Activated CD4-positive, alpha-beta T cell treated with anti-CD3 and anti-CD28 coated beads for 1 hour (primary cell): ENCODE results near the gene CEACAM3.
A peak's percentile ranks its signal among the peaks of the same experiment; 100 is the strongest.
"Not testable (repeated sequence)": the region's sequence is repeated elsewhere in the genome, so short reads cannot be mapped to it uniquely, and the experiment has no call there.

Source experiments
- DNase-seq: peaks from one replicate; pipeline ENCODE4 v3.0.0-alpha.2; 2020

CEACAM3 gene

DNA sequence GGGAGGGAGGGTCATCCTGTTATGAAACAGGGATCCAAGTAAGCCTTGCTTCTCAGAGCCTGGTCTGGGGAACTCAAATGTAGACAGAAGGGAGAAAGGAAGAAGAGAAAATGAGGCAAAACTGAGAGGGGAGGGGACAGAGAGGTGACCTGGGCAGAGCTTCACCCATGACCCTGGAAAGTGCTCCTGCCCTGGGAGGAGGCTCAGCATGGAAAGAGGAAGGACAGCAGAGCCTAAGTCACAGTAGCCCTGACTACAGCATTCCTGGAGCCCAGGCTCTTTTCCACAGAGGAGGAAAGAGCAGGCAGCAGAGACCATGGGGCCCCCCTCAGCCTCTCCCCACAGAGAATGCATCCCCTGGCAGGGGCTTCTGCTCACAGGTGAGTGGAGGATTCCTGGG is at the start of gene CEACAM3:
Gene CEACAM3, plus strand, starts transcription at position 226 of the 400 bp plus-strand sequence. Its CDS starts 91 bp downstream, at position 317.
- DNase-seq, result no peak

DNA sequence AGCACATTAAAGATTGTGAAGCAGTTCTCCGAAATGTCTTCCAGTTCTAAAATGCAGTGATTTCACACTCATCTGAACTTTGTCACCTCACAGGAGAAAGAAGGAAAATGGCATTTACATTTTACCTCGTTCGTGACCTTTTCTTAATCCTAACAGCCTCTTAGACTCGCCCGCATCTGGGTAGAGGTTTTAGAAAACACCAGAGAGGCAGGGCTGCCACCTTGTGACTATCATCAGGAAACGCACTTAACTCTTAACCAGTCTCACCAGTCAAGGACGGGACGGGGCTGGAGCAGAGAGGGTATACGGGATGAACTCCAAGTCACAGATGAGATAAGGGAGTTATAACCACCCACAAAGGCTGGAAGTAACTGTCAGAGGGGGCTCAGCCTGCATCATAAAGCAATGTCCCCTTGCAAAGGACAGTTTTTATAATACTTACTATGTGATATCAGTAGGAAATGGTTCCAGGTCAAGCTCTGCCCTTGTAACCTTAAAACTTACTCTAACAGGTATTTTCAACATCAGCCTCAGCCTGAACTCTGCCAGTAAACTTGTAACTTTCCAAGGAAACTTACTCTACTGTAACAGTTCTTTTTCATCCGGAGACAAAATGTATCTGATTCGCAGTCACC is 49.7 kb upstream of the CEACAM3 start:
- DNase-seq, result peak; percentile 20

DNA sequence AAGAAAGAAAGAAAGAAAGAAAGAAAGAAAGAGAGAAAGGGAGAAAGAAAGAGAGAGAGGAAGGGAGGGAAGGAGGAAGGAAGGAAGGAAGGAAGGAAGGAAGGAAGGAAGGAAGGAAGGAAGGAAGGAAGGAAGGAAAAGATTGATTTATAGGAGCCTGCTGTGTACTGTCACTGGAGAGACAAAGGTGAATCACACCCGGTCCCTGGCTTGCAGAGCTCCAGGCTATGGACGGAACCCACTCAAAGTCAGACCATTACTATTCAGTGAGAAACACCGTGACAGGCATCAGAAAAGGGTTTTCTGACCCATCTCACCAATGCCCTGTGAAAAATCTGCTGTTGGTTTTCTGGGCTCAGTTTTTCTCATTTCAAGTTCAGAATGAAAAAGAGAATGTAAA is 48.4 kb upstream of the CEACAM3 start:
- no peak for DNase-seq

DNA sequence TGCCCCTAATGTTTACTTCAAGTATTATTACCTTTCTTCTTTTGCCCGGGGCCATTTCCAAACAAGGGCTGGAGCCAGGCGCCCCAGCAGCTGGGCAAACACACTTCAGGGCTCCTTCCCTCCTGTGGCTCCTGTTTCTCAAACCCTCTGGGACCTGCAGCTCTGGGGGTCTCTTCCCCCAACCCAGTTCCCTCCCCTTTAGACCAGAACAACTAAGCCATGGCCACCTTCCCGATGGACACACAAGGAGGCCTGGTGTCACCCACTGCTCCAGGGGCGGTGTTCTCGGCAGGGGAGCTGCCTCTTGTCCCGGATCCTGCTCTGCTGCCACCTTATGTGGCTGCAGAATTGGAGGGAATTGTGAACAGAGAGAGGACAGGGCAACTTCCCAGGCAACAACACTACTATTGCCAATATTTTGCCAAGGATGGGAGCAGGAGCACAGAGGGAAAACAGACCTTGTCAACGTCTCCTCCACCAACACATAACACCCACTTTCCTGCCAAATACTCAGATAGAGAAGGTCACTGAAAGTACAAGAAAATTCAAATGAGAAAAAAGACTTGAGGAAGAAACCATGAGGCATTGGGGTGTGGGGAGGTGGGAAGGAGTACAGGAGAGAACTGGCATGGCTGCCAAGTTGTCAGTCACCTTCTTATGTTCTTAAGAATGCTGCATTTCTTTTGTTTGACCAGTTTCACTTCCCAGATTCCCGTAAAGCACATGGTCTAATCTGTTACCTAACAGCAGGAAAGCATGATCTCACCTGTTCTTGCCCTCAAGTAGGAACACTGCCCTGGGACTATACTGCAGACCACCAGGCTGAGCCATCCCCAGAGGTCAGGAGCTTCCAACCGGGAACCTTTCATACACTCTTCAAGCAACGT is 45.9 kb upstream of the CEACAM3 start:
- not testable (repeated sequence) for DNase-seq

DNA sequence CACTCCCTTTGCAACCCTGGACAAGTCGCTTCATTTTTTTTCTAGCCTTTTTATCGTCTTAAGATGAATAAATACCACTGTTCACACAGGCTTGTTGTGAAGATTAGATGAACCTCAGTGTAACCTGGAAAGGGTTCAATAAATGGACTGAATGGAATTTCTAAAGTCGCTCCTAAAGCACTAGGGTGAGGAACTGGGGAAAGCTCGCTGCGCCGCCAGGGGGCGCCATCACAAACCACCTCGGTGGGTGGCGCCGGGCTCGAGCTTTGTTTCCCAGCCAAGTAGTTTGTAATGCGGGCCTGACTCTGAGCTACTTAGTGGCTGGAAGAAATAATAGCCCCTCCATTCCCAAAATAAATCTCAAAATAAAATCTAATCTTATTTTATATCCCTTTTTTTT is 43.2 kb upstream of the CEACAM3 start:
- peak; percentile 64 for DNase-seq

DNA sequence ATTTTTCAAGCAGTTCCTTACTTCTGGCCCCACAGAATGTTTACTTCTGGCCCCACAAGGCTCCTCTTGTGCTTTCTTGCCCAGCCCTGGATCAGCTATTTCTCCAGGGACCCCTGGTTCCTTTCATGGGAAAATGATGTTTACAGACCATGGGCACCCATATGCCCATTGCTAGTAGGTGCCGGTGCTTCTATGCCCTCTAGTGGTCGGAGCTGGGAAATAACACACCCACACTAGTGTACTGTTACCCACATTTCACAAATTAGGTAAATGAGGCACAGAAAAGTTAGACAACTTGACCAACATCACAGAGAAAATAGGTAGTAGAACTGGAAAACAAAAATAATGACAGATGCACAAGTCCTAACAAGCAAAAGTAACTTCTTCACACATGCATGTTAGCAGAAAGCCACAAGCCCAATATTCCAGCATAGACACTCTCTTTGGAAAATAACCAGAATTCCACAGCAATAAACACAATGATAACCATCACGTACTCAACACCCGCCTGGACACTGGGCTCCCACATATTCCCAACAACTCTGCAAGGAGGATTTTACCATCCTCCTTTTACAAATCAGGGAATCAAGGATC is 42.4 kb upstream of the CEACAM3 start:
- DNase-seq, result peak; percentile 41

DNA sequence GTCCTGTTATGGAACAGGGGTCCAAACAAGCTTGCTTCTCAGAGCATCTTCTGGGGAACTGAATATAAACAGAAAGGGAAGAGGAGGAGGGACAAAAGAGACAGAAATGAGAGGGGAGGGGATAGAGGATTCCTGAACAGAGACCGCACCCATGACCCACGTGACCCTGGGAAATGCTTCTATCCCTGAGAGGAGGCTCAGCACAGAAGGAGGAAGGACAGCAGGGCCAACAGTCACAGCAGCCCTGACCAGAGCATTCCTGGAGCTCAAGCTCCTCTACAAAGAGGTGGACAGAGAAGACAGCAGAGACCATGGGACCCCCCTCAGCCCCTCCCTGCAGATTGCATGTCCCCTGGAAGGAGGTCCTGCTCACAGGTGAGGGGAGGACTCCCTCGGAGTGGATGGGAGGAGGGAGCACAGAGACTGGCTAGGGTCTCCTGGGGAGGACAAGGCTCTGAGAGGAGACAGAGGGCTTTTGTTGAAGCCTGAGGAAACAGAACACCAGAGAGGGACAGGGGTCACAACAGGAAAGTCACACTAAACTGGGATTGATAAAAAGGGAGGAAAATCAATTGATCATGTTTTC is 41.0 kb upstream of the CEACAM3 start, which contains the start of gene CEACAM6:
Gene CEACAM6, plus strand, starts transcription at position 203 of the 586 bp plus-strand sequence. Its CDS starts 109 bp downstream, at position 312.
- DNase-seq, result no peak

DNA sequence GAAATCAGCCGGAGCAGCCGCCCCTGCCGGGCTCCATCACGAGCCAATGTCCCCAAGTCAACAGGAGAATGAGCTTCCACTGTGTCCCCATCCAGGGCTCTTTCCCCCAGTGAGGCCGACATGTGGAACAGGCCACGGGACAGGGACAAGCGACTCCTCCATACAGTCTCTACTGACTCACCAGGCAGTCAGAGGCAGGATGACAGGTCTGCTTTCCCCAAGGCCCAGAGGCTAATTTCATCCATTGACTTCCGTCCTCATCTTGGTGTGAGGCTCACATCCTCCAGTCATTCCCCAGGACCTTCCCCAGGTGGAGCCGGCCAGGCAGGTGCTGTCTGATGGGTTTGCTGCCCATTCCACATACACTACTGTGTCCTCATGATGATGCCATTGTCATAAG is 37.5 kb upstream of the CEACAM3 start:
- DNase-seq, result no peak

DNA sequence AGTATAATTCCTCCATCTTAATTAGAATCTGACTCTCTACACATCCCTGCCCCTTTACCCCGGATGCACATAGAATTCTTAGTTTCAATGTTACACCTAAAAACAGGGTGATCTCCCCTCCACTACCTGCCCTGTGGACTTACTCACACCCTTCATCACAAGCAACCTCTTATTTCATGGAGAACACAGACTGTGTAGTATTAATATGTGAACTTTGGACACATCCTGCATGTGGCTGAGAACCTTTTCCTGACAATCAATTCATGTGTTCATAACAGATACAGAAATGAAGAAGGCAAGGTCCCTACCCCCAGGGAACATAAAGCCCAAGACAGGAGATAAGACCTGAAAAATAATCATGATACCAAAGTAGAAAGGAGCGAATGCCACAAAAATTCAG is 29.3 kb upstream of the CEACAM3 start:
- no peak for DNase-seq

DNA sequence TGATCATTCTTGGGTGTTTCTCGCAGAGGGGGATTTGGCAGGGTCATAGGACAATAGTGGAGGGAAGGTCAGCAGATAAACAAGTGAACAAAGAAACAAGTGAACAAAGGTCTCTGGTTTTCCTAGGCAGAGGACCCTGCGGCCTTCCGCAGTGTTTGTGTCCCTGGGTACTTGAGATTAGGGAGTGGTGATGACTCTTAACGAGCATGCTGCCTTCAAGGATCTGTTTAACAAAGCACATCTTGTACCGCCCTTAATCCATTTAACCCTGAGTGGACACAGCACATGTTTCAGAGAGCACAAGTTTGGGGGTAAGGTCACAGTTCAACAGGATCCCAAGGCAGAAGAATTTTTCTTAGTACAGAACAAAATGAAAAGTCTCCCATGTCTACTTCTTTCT is 28.3 kb upstream of the CEACAM3 start:
- DNase-seq, result not testable (repeated sequence)

DNA sequence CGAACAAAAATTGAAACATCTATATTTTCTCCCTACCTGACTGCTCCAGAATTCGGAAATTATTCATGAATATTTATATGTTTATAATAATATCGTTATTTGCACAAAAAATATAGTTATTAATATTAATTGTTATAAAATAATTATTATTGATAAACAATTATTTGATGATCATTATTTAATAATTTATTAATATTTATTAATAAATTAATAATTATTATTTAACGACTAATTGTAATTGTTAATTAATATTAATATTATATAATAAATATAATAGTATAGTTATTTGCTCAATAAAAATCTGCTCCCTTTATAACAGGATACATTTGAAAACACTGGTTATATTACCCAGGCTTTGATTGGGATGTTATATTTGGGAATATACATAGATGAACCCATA is 26.8 kb upstream of the CEACAM3 start:
- DNase-seq, result no peak

DNA sequence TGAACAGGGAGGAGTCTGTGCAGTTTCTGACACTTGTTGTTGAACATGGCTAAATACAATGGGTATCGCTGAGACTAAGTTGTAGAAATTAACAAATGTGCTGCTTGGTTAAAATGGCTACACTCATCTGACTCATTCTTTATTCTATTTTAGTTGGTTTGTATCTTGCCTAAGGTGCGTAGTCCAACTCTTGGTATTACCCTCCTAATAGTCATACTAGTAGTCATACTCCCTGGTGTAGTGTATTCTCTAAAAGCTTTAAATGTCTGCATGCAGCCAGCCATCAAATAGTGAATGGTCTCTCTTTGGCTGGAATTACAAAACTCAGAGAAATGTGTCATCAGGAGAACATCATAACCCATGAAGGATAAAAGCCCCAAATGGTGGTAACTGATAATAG is 25.0 kb upstream of the CEACAM3 start:
- DNase-seq, result no peak

DNA sequence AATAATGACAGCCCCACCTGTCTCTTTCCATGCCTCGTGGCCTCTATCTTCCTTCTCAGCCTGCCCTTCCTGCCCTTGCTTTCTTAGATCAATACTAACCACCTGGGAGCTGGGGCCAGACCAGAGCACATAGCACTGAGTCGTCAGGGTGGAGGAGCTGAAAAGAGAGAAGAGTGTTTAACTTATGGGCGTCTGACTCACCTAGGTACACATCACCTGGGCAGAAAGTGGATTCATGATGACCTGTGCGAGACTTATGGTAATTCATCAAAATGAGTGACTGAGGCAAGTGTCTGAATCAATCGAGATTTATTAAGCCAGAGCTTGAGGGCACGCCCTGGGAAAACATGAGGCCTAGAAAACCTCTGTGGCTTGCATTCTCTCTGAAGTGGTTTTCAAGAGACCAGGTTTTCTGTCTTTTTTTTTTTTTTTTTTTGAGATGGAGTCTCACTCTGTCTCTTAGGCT is 21.8 kb upstream of the CEACAM3 start:
- peak; percentile 34 for DNase-seq

DNA sequence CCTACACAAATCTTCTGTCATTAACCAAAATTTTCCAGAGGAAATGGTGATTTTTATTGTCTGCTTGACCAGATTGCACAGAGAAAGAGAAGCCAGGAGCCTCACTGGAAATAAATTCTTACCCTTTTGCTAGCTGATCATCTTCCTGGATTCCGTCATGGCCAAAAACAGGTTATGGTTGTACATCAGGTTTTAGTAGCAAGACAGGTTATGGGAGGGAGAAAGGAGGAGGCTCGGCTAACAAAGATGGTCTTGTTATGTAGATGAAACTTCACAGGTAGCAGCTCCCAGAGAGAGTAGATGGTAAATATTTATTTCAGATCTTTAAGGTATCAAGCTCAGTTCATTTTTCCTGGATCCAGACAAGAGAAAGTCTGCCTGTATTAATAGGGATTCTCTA is 19.7 kb upstream of the CEACAM3 start:
- DNase-seq, result no peak

DNA sequence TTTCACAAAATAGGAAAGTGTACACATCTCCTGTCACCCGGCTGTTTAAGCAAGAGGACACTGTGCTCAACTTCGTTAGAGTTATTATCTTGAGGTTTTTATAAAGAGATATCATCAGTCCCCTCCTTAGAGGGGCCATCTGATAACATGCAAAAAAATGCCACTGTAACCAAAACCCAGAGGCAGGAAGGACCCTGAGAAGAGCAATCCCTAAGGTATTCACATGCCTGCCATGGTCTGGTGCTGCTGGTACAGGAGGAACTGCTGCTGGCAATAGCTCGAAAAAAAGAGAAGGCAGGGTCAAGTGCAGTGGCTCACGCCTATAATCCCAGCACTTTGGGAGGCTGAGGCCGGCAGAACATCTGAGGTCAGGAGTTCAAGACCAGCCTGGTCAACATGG is 12.8 kb upstream of the CEACAM3 start:
- no peak for DNase-seq

DNA sequence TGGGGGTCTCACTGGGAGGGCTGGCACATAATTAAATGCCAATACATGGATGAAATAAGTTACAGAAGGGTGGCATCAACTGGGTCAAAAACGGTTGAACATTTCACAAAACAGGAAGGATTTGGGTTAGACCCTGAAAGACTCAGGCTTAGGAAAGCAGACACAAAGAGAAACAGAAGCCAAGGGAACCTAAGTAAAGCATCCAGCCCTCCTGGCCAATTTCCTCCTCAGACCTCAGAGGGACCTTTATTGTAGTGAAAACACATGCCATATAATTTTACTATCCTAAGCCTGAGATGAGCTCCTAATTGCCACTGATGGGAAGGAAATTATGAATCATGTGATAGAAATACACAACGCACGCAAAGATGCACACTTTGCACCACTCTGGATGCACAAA is 12.1 kb upstream of the CEACAM3 start:
- DNase-seq, result no peak

DNA sequence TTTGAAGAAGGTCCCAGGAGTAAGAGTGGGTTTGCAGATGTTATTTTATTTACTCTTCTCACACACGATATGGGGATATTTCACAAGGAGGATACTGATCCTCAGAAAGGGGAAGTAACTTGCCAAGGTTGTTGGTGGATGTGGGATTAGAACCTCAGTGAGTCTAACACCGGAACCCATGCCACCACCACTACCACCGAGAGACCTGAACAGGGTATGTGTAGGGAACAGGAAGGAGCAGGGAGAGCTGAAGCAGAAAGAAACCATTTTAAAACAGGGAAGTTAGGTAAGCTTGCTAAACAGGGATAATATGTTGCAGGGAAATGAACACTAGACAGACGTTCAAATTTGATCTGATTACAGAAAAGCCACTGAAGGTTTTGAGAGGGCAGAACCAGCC is 11.6 kb upstream of the CEACAM3 start:
- DNase-seq, result no peak

DNA sequence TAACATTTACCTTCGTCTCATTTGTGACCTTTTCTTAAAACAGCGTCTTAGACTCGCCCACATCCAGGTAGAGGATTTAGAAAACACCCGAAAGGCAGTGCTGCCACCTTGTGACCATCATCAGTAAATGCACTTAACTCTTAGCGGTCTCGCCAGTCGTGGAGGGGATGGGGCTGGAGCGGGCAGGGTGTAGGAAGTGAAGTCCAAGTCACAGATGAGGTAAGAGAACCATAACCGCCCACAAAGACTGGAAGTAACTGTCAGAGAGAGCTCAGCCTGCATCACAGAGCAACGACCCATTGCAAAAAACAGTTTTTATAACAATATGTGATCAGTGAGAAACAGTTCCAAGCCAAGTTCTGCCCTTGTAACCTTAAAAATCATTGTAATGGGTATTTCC is 10.7 kb upstream of the CEACAM3 start:
- peak; percentile 56 for DNase-seq

DNA sequence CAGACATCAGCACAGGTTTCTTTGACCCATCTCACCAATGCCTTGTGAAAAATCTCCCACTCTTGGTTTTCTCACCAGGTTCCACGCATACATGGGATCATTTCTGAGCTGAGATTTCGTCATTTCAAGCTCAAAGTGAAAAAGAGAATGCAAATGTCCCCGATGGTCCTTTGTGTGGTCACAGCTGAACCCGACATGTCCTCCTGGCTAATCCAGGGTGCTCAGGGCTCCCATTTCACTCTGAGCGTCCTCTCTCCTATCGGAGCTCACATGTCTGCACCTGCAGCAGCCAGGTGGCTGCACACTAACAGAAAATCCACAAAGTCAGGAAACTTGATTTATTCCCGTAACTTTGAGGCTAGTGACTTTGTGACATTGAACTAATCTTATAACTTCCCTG is 9.3 kb upstream of the CEACAM3 start:
- DNase-seq, result no peak

DNA sequence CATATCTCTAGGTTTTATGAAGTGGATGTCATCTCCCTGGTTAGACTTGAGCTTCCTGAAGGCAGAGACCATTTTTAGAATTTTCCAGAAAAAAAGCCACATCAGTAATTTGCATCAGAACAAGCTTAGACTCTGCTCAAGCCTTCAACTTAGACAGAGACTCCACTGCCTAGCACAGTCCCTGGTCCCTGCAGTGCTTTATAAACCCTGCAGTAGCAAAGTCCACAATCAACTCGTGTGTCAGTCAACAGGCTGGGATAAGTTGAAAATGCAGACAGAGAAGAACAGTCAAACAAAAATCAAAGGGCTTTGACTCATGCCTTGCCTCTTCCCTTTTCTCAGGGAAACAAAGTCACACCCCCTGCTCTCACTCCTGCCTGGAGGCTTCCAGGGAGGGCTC is 7.9 kb upstream of the CEACAM3 start:
- not testable (repeated sequence) for DNase-seq

DNA sequence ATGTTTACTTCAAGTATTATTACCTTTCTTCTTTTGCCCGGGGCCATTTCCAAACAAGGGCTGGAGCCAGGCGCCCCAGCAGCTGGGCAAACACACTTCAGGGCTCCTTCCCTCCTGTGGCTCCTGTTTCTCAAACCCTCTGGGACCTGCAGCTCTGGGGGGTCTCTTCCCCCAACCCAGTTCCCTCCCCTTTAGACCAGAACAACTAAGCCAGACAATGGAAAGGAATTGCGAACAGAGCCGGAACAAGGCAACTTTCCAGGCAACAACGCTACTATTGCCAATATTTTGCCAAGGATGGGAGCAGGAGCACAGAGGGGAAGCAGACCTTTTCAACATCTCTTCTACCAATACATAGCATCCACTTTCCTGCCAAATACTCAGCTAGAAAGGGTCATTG is 7.3 kb upstream of the CEACAM3 start:
- not testable (repeated sequence) for DNase-seq

DNA sequence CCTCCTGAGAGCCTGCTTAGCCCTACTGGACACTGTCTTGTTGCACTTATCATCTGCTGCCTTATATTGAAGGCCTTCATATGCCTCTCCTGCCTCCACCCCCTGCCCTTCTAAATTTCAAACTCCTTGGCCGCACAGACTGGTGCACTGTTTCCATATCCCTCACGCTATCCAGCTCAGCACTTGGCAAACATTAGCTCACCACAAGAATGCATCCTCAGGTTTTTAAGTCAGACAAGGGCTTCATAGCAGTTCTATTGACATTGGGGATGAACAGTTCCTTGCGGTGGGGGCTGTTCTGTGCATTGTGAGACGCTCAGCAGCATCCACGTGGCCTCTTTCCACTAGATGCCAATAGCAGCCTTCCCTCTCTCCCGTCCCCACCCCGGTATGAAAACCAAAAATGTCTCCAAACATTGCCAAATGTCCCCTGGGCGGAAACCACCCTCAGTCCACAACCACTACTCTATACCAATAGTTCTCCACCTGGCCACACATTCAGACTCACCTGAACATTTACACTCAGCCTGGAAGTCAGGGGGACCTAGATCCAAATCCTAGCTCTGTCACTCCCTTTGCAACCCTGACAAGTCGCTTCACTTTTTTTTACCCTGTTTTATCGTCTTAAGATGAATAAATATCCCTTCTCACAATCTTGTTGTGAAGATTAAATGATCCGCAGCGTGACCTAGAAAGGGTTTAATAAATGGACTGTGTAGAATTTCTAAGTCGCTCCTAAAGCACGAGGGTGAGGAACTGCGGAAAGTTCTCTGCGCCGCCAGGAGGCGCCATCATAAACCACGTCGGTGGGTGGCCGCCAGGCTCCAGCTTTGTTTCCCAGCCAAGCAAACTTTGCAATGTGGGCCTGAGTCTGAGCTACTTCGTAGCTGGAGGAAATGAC is 3.6 kb upstream of the CEACAM3 start:
- peak; percentile 13 for DNase-seq
